ENCODE results near the gene ARID1A.

The ARID1A gene

DNA sequence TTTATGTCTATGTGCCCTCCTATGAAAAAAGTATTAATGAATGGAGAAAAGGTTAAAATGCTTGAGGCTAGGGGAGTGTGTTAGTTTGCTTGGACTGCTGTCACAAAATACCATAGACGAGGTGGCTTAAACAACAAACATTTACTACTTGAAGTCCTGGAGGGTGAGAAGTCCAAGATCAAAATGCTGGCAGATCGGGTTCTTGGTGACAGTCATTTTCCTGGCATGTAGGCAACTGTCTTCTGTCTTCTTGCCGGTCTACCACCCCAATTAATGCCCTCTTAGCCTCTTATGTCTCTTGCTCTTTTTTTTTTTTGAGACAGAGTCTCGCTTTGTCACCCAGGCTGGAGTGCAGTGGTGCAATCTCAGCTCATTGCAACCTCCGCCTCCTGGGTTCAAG is 15.0 kb downstream of the ARID1A start:
- no peak overlapping the region for H2AFZ ChIP-seq
- no peak overlapping the region for H3K4me2 ChIP-seq (ENCODE audit: low read length)
- no peaks in the 10 kb centered on the region for H3K27me3 ChIP-seq (ENCODE audit: control insufficient read depth, insufficient read depth, low read length)
- no peak overlapping the region for H3K27ac ChIP-seq
- no peaks in the 10 kb centered on the region for H3K9me3 ChIP-seq (ENCODE audit: control insufficient read depth, low read length)
- H3K4me3 ChIP-seq (ENCODE audit: low read depth, low read length), result no peak overlapping the region
- no peak overlapping the region for H3K9ac ChIP-seq
- peaks cover 52% of the 10 kb centered on the region for H3K79me2 ChIP-seq
- TF ChIP-seq CTCF (IDR thresholded peaks at IDR 0.05), result no peak
- H3K4me1 ChIP-seq, result no peaks in the 10 kb centered on the region
- no peaks in the 10 kb centered on the region for H3K36me3 ChIP-seq (ENCODE audit: control insufficient read depth, insufficient read depth, low read length)

DNA sequence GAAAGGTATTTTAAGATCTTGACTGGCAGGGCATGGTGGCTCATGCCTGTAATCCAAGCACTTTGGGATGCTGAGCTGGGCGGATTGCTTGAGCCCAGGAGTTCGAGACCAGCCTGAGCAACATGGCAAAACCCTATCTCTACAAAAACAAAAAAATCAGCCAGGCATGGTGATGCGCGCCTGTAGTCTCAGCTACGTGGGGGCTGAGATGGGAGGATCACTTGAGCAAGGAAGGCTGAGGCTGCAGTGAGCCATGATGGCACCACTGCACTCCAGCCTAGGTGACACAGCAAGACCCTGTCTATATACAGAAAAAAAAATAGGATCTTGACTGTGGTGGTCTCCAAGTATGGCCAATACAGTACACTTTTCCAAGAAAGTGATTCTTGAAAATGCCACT is 16.0 kb downstream of the ARID1A start:
- no peak for TF ChIP-seq CTCF (IDR thresholded peaks at IDR 0.05)
- no peaks in the 10 kb centered on the region for H3K4me1 ChIP-seq
- H3K4me2 ChIP-seq (ENCODE audit: low read length), result no peak overlapping the region
- H3K27me3 ChIP-seq (ENCODE audit: control insufficient read depth, insufficient read depth, low read length), result no peaks in the 10 kb centered on the region
- no peak overlapping the region for H3K9ac ChIP-seq
- H3K79me2 ChIP-seq, result peaks cover 52% of the 10 kb centered on the region
- no peak overlapping the region for H3K4me3 ChIP-seq (ENCODE audit: low read depth, low read length)
- H3K9me3 ChIP-seq (ENCODE audit: control insufficient read depth, low read length), result no peaks in the 10 kb centered on the region
- no peaks in the 10 kb centered on the region for H3K36me3 ChIP-seq (ENCODE audit: control insufficient read depth, insufficient read depth, low read length)
- no peak overlapping the region for H2AFZ ChIP-seq
- H3K27ac ChIP-seq, result no peak overlapping the region

GRCh38 chr1:26717017-26717491 is 21.2 kb downstream of the ARID1A start:
- Histone ChIP-seq H3K27ac (no peak overlapping the region), H3K4me3 (ENCODE audit: low read depth, low read length) (no peak overlapping the region), H2AFZ (no peak overlapping the region), H3K79me2 (peaks cover 49% of the 10 kb centered on the region), H3K9ac (no peak overlapping the region), H3K36me3 (ENCODE audit: control insufficient read depth, insufficient read depth, low read length) (no peaks in the 10 kb centered on the region), H3K4me2 (ENCODE audit: low read length) (no peak overlapping the region), H3K9me3 (ENCODE audit: control insufficient read depth, low read length) (no peaks in the 10 kb centered on the region), H3K27me3 (ENCODE audit: control insufficient read depth, insufficient read depth, low read length) (no peaks in the 10 kb centered on the region), H3K4me1 (no peaks in the 10 kb centered on the region)
- no peak for TF ChIP-seq CTCF (IDR thresholded peaks at IDR 0.05)

GRCh38 chr1:26719205-26719604 is 23.4 kb downstream of the ARID1A start:
- Histone ChIP-seq H3K9me3 (ENCODE audit: control insufficient read depth, low read length) (no peaks in the 10 kb centered on the region), H3K27ac (no peak overlapping the region), H3K9ac (no peak overlapping the region), H3K27me3 (ENCODE audit: control insufficient read depth, insufficient read depth, low read length) (no peaks in the 10 kb centered on the region), H3K4me3 (ENCODE audit: low read depth, low read length) (no peak overlapping the region), H3K36me3 (ENCODE audit: control insufficient read depth, insufficient read depth, low read length) (no peaks in the 10 kb centered on the region), H3K4me1 (peaks cover 3% of the 10 kb centered on the region), H3K79me2 (peaks cover 48% of the 10 kb centered on the region), H3K4me2 (ENCODE audit: low read length) (no peak overlapping the region), H2AFZ (no peak overlapping the region)
- peak; percentile 14 for TF ChIP-seq CTCF (IDR thresholded peaks at IDR 0.05)

DNA sequence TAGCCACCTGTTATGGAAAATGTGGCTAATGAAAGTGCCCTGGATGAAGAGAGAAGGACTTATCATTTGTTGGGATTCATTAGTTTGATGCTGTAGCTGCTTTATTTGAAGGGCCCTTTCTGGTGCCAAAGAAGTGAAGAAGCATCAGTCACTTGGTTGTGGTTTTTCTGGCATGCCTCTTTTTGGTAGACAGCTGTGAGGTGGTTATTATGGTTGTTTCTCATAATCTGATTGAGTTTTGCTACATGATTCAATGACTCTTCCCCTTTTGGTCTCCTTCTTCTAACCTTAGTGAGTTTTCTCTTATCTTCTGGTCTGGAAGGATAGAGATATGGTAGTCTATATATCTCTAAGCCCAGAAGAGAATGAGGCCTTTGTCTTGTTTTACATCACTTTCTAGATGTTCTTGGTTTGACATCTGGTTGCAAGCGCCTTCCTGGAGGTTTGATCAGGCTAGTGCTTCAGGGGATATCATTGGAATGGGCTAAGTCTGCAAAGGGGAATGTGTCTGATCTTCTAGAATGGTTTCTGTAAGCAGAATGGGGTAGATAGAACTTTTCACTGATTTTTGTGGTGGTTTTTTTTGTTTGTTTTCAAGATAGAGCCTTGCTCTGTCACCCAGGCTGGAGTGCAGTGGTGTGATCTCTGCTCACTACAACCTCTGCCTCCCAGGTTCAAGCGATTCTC is 26.0 kb downstream of the ARID1A start:
- no peaks in the 10 kb centered on the region for H3K36me3 ChIP-seq (ENCODE audit: control insufficient read depth, insufficient read depth, low read length)
- no peak overlapping the region for H3K4me3 ChIP-seq (ENCODE audit: low read depth, low read length)
- TF ChIP-seq CTCF (IDR thresholded peaks at IDR 0.05), result no peak

More for the DNA sequence above, 26.0 kb downstream of the ARID1A start:
- Histone ChIP-seq H3K9me3 (ENCODE audit: control insufficient read depth, low read length) (no peaks in the 10 kb centered on the region), H3K4me2 (ENCODE audit: low read length) (no peak overlapping the region), H3K79me2 (peaks cover 44% of the 10 kb centered on the region), H3K27me3 (ENCODE audit: control insufficient read depth, insufficient read depth, low read length) (no peaks in the 10 kb centered on the region), H3K9ac (no peak overlapping the region), H3K4me1 (peaks cover 7% of the 10 kb centered on the region), H3K27ac (no peak overlapping the region), H2AFZ (no peak overlapping the region)
